HepG2 (cell line): ENCODE data around the gene GALNT12. TPM values are rescaled to one million over a fixed set of nuclear protein-coding genes. Genes with fewer than 3 reads are reported as not detected.

Experiments
- CERS6 ChIP-seq: sonication (generic); formaldehyde crosslinking; IDR thresholded peaks from 2 replicates; pipeline ENCODE4 v1.5.0; 2020; ENCODE audit warnings: missing genetic modification reagents
- MIXL1 ChIP-seq: IDR thresholded peaks from 2 replicates; pipeline ENCODE4 v1.6.1; 2016
- POLR2AphosphoS5 ChIP-seq: IDR thresholded peaks from 2 replicates; pipeline ENCODE4 v1.6.1; 2012; ENCODE audit warnings: low read depth, low read length
- RCOR2 ChIP-seq: IDR thresholded peaks from 2 replicates; pipeline ENCODE4 v1.6.1; 2016; ENCODE audit warnings: missing biosample characterization, missing genetic modification reagents
- ZBTB33 ChIP-seq: sonication (generic); formaldehyde crosslinking; IDR thresholded peaks from 2 replicates; pipeline ENCODE4 v1.4.0; 2020; ENCODE audit warnings: missing genetic modification reagents
- ZHX1 ChIP-seq: sonication (generic); formaldehyde crosslinking; IDR thresholded peaks from 2 replicates; pipeline ENCODE4 v1.8.1; 2022; ENCODE audit warnings: low read depth, mild to moderate bottlenecking, missing genetic modification reagents
- ZMYM2 ChIP-seq: sonication (generic); formaldehyde crosslinking; IDR thresholded peaks from 2 replicates; pipeline ENCODE4 v1.8.0; 2022; ENCODE audit warnings: mild to moderate bottlenecking, missing genetic modification reagents
- ZNF672 ChIP-seq: sonication (generic); formaldehyde crosslinking; IDR thresholded peaks from 2 replicates; pipeline ENCODE4 v1.8.1; 2022; ENCODE audit warnings: missing genetic modification reagents
- ZNF746 ChIP-seq: sonication (generic); formaldehyde crosslinking; IDR thresholded peaks from 2 replicates; pipeline ENCODE4 v1.8.0; 2022; ENCODE audit warnings: mild to moderate bottlenecking, missing genetic modification reagents
- polyA plus RNA-seq, 8 experiments: library from polyadenylated mRNA; depleted of rRNA in 3 of 8; stranded (reverse) in 7 of 8; unstranded in 1 of 8; fragments of >200 nt; fragmentation: Illumina TruSeq in 4 of 8; extraction: Trizol in 4 of 8; gene quantifications; 2 replicates each; pipeline versions ENCODE4 v1.2.1 to v1.2.3, GENCODE V29; 2011 to 2016; ENCODE audit warnings: low read depth in 4 of 8, missing spikeins in 1 of 8, mixed read lengths in 1 of 8; ENCODE audit not compliant: insufficient read depth in 1 of 8
- total RNA-seq, 5 experiments: library from RNA; depleted of rRNA; stranded (reverse); fragments of >200 nt; fragmentation: Illumina TruSeq; extraction: Trizol; gene quantifications; 2 replicates each; pipeline ENCODE4 v1.2.3, GENCODE V29; 2016; ENCODE audit warnings: low read depth in 1 of 5
- TF ChIP-seq, protein P1 (sequence below): sonication (generic); formaldehyde crosslinking; IDR thresholded peaks from 2 replicates; pipeline ENCODE4 v1.4.0; 2020; ENCODE audit warnings: missing genetic modification reagents

GALNT12 gene
- total and polyA plus RNA-seq, 2 of the 13 experiments (the other 11 are each of a cell fraction or from before 2014, with no cell fraction given): 0.07 TPM; not detected in 1

DNA sequence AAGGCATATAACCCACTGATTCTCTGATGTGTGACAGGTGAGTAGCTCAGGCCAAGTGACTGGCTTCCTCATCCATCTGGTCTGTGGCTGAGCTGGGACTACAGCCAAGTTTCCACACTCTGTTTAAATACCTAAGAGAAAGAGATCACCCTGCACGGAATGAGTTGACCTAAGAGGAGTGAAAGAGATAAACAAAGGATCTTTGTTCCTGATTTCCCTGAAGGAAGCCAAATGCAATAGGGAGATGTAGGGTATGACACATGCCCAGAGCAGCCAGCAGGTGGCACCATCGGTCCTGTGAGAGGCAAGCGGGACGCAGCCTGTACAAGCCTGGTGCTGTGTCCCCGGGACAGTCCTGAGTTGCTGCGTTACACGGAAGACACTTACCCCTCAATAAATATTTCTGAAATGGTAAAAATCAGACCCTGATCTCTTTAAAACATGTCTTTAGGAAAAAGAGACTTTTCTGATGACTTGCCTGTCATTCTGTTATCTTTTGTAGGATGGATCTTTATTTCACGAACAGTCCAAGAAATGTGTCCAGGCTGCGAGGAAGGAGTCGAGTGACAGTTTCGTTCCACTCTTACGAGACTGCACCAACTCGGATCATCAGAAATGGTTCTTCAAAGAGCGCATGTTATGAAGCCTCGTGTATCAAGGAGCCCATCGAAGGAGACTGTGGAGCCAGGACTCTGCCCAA is 41.1 kb downstream of the GALNT12 start (continued):
- no peak for TF ChIP-seq ZBTB33
- TF ChIP-seq ZNF746 (CRISPR knock-in tag): no peak
- TF ChIP-seq ZMYM2 (CRISPR knock-in tag): no peak
- 0 out of 2 replicates have a peak, but pooled peaks have one; percentile 29 for TF ChIP-seq RCOR2 (CRISPR knock-in tag)
- TF ChIP-seq POLR2AphosphoS5: no peak
- no peak for TF ChIP-seq MIXL1
- TF ChIP-seq ZHX1 (CRISPR knock-in tag): no peak
- TF ChIP-seq, protein P1, sequence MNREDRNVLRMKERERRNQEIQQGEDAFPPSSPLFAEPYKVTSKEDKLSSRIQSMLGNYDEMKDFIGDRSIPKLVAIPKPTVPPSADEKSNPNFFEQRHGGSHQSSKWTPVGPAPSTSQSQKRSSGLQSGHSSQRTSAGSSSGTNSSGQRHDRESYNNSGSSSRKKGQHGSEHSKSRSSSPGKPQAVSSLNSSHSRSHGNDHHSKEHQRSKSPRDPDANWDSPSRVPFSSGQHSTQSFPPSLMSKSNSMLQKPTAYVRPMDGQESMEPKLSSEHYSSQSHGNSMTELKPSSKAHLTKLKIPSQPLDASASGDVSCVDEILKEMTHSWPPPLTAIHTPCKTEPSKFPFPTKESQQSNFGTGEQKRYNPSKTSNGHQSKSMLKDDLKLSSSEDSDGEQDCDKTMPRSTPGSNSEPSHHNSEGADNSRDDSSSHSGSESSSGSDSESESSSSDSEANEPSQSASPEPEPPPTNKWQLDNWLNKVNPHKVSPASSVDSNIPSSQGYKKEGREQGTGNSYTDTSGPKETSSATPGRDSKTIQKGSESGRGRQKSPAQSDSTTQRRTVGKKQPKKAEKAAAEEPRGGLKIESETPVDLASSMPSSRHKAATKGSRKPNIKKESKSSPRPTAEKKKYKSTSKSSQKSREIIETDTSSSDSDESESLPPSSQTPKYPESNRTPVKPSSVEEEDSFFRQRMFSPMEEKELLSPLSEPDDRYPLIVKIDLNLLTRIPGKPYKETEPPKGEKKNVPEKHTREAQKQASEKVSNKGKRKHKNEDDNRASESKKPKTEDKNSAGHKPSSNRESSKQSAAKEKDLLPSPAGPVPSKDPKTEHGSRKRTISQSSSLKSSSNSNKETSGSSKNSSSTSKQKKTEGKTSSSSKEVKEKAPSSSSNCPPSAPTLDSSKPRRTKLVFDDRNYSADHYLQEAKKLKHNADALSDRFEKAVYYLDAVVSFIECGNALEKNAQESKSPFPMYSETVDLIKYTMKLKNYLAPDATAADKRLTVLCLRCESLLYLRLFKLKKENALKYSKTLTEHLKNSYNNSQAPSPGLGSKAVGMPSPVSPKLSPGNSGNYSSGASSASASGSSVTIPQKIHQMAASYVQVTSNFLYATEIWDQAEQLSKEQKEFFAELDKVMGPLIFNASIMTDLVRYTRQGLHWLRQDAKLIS (CRISPR knock-in tag): no peak
- TF ChIP-seq CERS6 (CRISPR knock-in tag): no peak
- TF ChIP-seq ZNF672 (CRISPR knock-in tag): no peak
